HG03442 (cell line): Measurements from ENCODE around the gene TMEM17.

ENCODE experiments used
- ATAC-seq: cut with Tn5 transposase; IDR thresholded peaks from one replicate; pipeline ENCODE4 v1.9.1; 2021; ENCODE audit warnings: mild to moderate bottlenecking, moderate library complexity; ENCODE audit not compliant: unreplicated experiment

The TMEM17 gene

GRCh38 chr2:62474176-62474575 lies 31.8 kb downstream of the TMEM17 start:
- no peak for ATAC-seq

- no peak for ATAC-seq
Measured at GRCh38 chr2:62473246-62473827, 32.7 kb downstream of the TMEM17 start.

GRCh38 chr2:62472312-62472711 lies 33.7 kb downstream of the TMEM17 start:
- ATAC-seq, result no peak

- no peak for ATAC-seq
Measured at GRCh38 chr2:62471816-62472215, 34.2 kb downstream of the TMEM17 start.

- ATAC-seq, result no peak
Measured at GRCh38 chr2:62471404-62471803, 34.6 kb downstream of the TMEM17 start.

GRCh38 chr2:62469548-62469947 lies 36.4 kb downstream of the TMEM17 start:
- no peak for ATAC-seq

- ATAC-seq, result no peak
Measured at GRCh38 chr2:62469114-62469513, 36.9 kb downstream of the TMEM17 start.

- no peak for ATAC-seq
Measured at GRCh38 chr2:62467475-62468321, 38.3 kb downstream of the TMEM17 start.

GRCh38 chr2:62467100-62467474 lies 38.9 kb downstream of the TMEM17 start:
- no peak for ATAC-seq

- ATAC-seq, result no peak
Measured at GRCh38 chr2:62466503-62466854, 39.5 kb downstream of the TMEM17 start.

GRCh38 chr2:62465741-62466502 lies 40.1 kb downstream of the TMEM17 start:
- ATAC-seq, result no peak

GRCh38 chr2:62465039-62465740 lies 40.8 kb downstream of the TMEM17 start:
- ATAC-seq, result no peak

GRCh38 chr2:62464221-62465007 lies 41.6 kb downstream of the TMEM17 start:
- ATAC-seq, result no peak

GRCh38 chr2:62462211-62462610 lies 43.8 kb downstream of the TMEM17 start:
- no peak for ATAC-seq

GRCh38 chr2:62461707-62462106 lies 44.3 kb downstream of the TMEM17 start:
- ATAC-seq, result no peak

GRCh38 chr2:62461017-62461553 lies 44.9 kb downstream of the TMEM17 start:
- no peak for ATAC-seq

GRCh38 chr2:62460175-62460574 lies 45.8 kb downstream of the TMEM17 start:
- no peak for ATAC-seq

GRCh38 chr2:62459672-62460071 lies 46.3 kb downstream of the TMEM17 start:
- ATAC-seq, result no peak

- ATAC-seq, result no peak
Measured at GRCh38 chr2:62459106-62459505, 46.9 kb downstream of the TMEM17 start.

GRCh38 chr2:62458671-62459081 lies 47.3 kb downstream of the TMEM17 start:
- no peak for ATAC-seq
